Measurements from ENCODE around the gene TDRKH. TPM values are rescaled to one million over a fixed set of nuclear protein-coding genes. Genes with fewer than 3 reads are reported as not detected.
"Not testable (repeated sequence)": the region's sequence is repeated elsewhere in the genome, so short reads cannot be mapped to it uniquely, and the experiment has no call there.

TDRKH gene
- total RNA-seq, 3 donors from 2014 or later, result 5.8 to 11.4 (median 7.4) TPM

GRCh38 chr1:151777317-151777716 is 13.0 kb downstream of the TDRKH start:
- Histone ChIP-seq H3K4me3 (no peak overlapping the region), H3K9me3 (no peaks in the 10 kb centered on the region), H3K36me3 (ENCODE audit: low read depth) (no peaks in the 10 kb centered on the region), H3K4me1 (ENCODE audit: low read depth) (no peaks in the 10 kb centered on the region)
- DNase-seq, result no peak
- ATAC-seq, result no peak
- no peak for TF ChIP-seq CTCF (IDR thresholded peaks at IDR 0.05)
- intact Hi-C loops (cut with DNase I, micrococcal nuclease), result no loop called here

- intact Hi-C loops (cut with DNase I, micrococcal nuclease), result no loop called here
- Histone ChIP-seq H3K9me3 (no peaks in the 10 kb centered on the region), H3K4me3 (no peak overlapping the region), H3K4me1 (ENCODE audit: low read depth) (no peaks in the 10 kb centered on the region), H3K36me3 (ENCODE audit: low read depth) (no peaks in the 10 kb centered on the region)
- ATAC-seq (no peak), DNase-seq (no peak)
- TF ChIP-seq CTCF (IDR thresholded peaks at IDR 0.05), result no peak
Measured at GRCh38 chr1:151776665-151777062, 13.6 kb downstream of the TDRKH start.

GRCh38 chr1:151775894-151776664 is 14.2 kb downstream of the TDRKH start:
- H3K36me3 ChIP-seq (ENCODE audit: low read depth), result no peaks in the 10 kb centered on the region
- intact Hi-C loops (cut with DNase I, micrococcal nuclease), result no loop called here
- ATAC-seq, result no peak

GRCh38 chr1:151774256-151774922 is 15.9 kb downstream of the TDRKH start:
- TF ChIP-seq CTCF (IDR thresholded peaks at IDR 0.05), result no peak
- Histone ChIP-seq H3K4me1 (ENCODE audit: low read depth) (no peaks in the 10 kb centered on the region), H3K4me3 (no peak overlapping the region), H3K36me3 (ENCODE audit: low read depth) (no peaks in the 10 kb centered on the region), H3K9me3 (no peaks in the 10 kb centered on the region)
- ATAC-seq (no peak), DNase-seq (no peak)
- intact Hi-C loops (cut with DNase I, micrococcal nuclease), result no loop called here

More at GRCh38 chr1:151775894-151776664, 14.2 kb downstream of the TDRKH start:
- Histone ChIP-seq H3K4me3 (no peak overlapping the region), H3K9me3 (no peaks in the 10 kb centered on the region), H3K4me1 (ENCODE audit: low read depth) (no peaks in the 10 kb centered on the region)
- no peak for TF ChIP-seq CTCF (IDR thresholded peaks at IDR 0.05)
- DNase-seq, result no peak

GRCh38 chr1:151773702-151774101 is 16.6 kb downstream of the TDRKH start:
- H3K4me3 ChIP-seq, result no peak overlapping the region
- intact Hi-C loops (cut with DNase I, micrococcal nuclease), result no loop called here
- TF ChIP-seq CTCF (IDR thresholded peaks at IDR 0.05), result no peak
- no peaks in the 10 kb centered on the region for H3K4me1 ChIP-seq (ENCODE audit: low read depth)
- DNase-seq (no peak), ATAC-seq (no peak)
- no peaks in the 10 kb centered on the region for H3K9me3 ChIP-seq
- no peaks in the 10 kb centered on the region for H3K36me3 ChIP-seq (ENCODE audit: low read depth)

- DNase-seq; H3K9me3 ChIP-seq; H3K4me3 ChIP-seq; intact Hi-C loops (cut with DNase I, micrococcal nuclease); H3K4me1 ChIP-seq (ENCODE audit: low read depth); ATAC-seq; H3K36me3 ChIP-seq (ENCODE audit: low read depth): not testable (repeated sequence)
Measured at GRCh38 chr1:151769270-151769669, 21.0 kb downstream of the TDRKH start.

GRCh38 chr1:151768351-151769066 is 21.8 kb downstream of the TDRKH start:
- DNase-seq; H3K36me3 ChIP-seq (ENCODE audit: low read depth); intact Hi-C loops (cut with DNase I, micrococcal nuclease); H3K9me3 ChIP-seq; H3K4me3 ChIP-seq; H3K4me1 ChIP-seq (ENCODE audit: low read depth): not testable (repeated sequence)
- peak; percentile 40 for ATAC-seq

Data from mucosa of descending colon (tissue), 3 donors.